SKM-1 (cell line): ENCODE measurements around the gene ZFP3.
"Not testable (repeated sequence)": the region's sequence is repeated elsewhere in the genome, so short reads cannot be mapped to it uniquely, and the experiment has no call there.

Experiments
- DNase-seq: peaks from one replicate; lab custom pipeline; 2025; ENCODE audit not compliant: unreplicated experiment; lab: John Stamatoyannopoulos, UW

ZFP3 gene

GRCh38 chr17:5078106-5079028 lies at the start of gene ZFP3:
Gene ZFP3, plus strand, starts transcription at chr17:5078467. Its CDS starts 13,038 bp downstream, at chr17:5091505.
- DNase-seq = peak; percentile 30

DNA sequence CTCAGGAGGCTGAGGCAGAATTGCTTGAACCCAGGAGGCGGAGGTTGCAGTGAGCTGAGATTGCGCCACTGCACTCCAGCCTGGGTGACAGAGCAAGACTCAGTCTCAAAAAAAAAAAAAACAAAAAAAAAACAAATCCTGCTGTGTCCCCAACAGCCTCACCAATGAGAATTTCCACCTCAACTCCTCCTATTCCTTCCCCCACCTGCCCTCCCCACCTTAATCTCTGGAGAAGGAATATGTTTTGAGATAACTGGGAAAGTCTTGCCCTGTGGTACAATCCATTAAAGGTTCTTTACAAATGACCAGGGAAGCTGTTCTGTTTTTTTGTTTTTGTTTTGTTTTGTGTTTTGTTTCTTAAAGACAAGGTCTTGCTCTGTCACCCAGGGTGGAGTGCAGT lies 48.1 kb upstream of the ZFP3 start:
- not testable (repeated sequence) for DNase-seq

- DNase-seq = peak; percentile 64
Measured at GRCh38 chr17:5031365-5032082, 46.7 kb upstream of the ZFP3 start.

GRCh38 chr17:5032865-5033264 lies 45.4 kb upstream of the ZFP3 start:
- no peak for DNase-seq

- DNase-seq = no peak
Measured at GRCh38 chr17:5033352-5034015, 44.8 kb upstream of the ZFP3 start.

GRCh38 chr17:5034063-5034462 lies 44.2 kb upstream of the ZFP3 start:
- DNase-seq = no peak

GRCh38 chr17:5034651-5035050 lies 43.6 kb upstream of the ZFP3 start:
- no peak for DNase-seq

DNA sequence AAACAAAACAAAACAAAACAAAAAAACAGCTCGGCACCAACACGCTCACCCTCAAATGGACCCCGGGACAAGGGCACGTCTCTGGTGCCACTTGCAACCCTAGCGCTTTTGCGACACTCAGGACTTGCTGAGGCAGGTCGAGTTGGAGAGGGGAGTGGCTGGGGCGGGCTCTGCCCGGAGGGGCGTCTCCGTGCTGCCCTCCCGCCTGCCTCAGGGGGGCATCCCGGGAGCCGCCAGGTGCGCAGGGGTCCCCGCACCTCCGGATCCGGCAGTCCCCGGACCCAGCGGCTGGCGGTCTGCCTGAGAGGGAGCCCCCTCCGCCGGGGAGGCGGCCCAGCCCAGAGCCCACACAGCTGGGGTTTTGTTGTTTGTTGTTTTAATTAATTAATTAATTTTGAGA lies 43.0 kb upstream of the ZFP3 start, which contains the start of gene SLC52A1:
Gene SLC52A1, minus strand, starts transcription at position 112 of the 400 bp plus-strand sequence. CDS start 820 bp downstream, outside the sequence.
- no peak for DNase-seq

DNA sequence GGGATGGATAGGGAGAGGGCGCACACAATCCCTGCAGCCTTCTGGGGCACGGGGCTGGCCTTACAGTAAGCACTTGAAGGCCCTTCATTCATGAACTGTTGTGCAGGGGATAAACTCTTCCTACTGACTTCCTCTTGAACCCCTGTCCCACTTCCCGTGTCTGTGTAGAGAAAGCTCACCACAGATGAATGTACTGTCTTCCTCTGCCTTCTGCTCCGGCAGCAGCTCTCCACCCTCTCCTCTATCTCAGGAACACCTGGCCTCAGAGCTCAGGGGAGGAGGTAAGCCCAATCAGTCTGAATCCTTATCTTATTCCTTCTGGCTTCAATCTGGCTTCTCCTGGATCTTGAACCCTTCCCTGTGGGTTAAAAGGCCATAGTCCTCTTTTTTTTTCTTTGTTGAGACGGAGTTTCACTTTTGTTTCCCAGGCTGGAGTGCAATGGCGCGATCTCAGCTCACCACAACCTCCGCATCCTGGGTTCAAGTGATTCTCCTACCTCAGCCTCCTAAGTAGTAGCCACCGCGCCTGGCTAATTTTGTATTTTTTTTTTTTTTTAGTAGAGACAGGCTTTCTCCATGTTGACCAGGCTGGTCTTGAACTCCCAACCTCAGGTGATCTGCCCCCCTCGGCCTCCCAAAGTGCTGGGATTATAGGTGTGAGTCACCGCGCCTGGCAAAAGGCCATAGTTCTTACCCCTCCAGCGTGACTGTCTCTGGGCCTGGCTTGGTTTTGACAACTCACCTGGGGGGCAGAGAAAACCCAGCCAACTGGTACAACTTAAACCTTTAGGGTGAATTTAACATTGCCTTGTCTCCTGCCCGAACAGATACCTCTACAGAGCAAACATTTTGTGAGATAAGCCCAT lies 35.9 kb upstream of the ZFP3 start:
- no peak for DNase-seq

DNA sequence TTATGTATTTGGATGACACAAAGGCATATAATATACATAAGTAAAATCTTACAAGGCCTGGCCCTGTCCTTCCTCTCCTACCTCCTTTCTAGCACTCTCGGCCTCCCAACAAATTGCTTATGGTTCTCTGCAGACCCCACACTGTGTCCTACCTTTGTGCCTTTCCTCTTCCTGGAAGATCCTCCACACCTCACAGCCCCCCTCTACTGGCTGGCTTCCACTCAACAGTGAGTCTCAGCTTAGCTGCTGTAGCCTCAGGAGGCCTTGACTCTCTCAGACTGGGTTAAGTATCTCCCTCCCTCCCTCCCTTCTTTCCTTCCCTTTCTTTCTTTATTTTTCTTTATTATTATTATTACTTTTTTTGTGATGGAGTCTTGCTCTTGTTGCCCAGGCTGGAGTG lies 34.7 kb upstream of the ZFP3 start:
- DNase-seq = no peak

DNA sequence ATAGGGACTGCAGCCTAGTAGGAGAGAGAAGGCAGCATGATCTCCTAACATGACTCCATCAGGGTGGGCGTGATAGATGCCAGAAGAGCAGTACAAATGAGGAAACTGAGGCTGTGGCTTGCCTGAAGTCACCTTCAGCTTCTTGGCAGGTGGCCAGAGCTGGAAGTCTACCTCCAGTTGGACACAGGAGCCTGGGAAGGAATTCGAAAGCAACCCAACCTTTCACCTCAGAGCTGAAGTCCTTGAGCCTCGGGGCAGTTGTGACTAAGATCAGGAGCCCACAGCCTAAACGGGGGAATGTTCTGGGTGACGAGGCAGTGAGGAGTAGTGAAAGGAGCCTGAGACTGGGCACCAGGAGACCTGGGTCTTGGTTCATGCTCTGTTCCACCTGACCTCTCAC lies 33.6 kb upstream of the ZFP3 start:
- DNase-seq = no peak

GRCh38 chr17:5045496-5045895 lies 32.8 kb upstream of the ZFP3 start:
- no peak for DNase-seq

- DNase-seq = no peak
Measured at GRCh38 chr17:5047446-5047845, 30.8 kb upstream of the ZFP3 start.

- DNase-seq = no peak
Measured at GRCh38 chr17:5049314-5049841, 28.9 kb upstream of the ZFP3 start.

DNA sequence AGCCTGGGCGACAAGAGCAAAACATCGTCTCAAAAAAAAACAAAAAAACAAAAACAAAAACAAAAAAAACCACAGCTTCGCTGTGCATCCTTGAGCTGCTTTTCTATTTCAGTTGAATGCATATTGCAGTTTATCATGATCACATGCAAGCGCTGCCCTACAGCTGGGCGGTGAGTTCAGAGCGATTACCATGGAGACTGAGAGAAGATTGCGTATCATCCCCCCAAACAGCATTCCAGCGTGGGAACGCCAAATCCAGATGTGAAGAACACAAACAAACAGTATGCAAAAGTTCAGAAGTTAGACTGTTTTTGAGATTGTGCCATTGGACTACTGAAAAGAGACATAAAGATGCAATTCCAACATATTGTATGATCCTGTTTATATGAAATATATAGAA lies 28.0 kb upstream of the ZFP3 start:
- DNase-seq = no peak

- no peak for DNase-seq
Measured at GRCh38 chr17:5055543-5055942, 22.7 kb upstream of the ZFP3 start.

- DNase-seq = no peak
Measured at GRCh38 chr17:5065227-5065744, 13.0 kb upstream of the ZFP3 start.

- no peak for DNase-seq
Measured at GRCh38 chr17:5068236-5068635, 10.0 kb upstream of the ZFP3 start.

DNA sequence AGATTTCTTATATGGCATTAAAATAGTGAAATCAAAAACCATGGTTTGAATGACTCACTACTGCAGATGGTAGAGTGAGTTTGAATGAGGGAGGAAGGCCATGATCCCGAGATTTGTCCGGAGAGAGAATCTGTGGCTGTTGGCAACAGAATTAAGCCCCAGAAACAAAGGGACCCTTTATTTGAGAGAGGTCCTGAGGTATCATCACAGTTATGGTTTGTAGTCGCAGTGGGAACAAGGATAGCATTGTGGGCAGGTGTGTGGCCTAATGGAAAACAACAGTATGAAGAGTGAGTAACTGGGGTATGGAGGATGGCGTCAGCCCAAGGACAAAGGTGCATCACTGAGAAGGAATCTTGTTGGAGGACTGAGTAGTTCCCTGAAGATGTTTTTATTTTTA lies 8.5 kb upstream of the ZFP3 start:
- DNase-seq = no peak

- DNase-seq = not testable (repeated sequence)
Measured at GRCh38 chr17:5075472-5075871, 2.8 kb upstream of the ZFP3 start.
